HG03175 (cell line): ENCODE results near the gene PSME3IP1.

ENCODE experiments used
- ATAC-seq: cut with Tn5 transposase; IDR thresholded peaks from one replicate; pipeline ENCODE4 v1.9.1; 2021; ENCODE audit warnings: mild to moderate bottlenecking, moderate library complexity; ENCODE audit not compliant: unreplicated experiment

The PSME3IP1 gene

DNA sequence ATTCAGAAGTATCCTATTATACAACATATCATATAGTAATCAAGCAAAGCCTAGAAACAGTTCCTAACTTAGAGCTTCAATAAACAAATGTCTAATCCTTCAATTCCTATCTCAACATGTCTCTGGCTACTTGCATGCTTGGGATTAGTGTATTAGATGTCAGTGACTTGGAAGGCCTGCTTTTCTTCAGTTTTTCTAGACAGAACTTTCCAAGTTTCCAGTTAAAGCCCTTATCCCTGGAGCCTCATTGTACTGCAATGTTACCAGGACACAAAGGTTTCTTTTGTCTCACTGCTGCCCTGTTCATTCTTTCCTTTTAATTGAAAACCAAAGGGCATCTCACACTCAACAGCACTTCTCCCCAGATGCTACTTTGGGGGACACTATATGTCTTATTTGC lies 16.5 kb downstream of the PSME3IP1 start:
- no peak for ATAC-seq

DNA sequence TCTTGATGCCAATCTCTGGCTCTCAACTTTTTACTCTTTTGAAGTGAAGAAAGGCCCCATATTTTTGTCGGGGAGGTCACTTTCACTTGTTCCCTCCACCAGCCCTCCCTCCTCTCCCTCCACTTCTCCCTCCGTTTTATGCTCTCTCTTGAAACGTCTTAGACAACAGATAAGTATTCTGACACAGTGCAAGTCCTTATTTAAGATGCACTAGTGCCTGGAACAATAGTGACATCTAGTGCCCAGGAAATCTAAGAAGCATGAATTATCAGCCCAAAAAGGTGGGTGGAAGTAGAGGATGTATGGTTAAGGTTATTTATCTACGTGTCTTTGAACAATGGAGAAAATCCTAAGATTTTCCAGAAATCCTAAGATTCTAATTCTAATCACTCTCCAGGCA lies 17.9 kb downstream of the PSME3IP1 start:
- ATAC-seq = no peak

DNA sequence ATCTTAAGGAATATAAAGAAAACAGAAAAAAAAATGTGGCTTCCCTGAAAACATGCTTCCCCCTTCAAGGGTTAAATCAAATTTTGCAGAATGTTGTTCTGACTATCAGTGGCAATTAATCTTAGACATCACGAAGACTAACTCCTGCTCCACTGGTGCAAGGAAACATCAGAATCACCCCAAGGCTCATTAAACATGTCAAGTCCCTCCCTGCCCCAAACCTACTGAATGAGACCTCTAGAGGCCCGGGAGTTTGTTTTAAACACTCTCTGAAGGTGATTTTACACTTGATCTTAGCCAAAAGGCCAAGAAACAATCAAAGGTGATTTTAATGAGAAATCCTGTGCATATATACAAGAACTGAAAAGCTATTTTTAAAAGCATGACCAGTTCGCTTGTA lies 18.3 kb downstream of the PSME3IP1 start:
- no peak for ATAC-seq

DNA sequence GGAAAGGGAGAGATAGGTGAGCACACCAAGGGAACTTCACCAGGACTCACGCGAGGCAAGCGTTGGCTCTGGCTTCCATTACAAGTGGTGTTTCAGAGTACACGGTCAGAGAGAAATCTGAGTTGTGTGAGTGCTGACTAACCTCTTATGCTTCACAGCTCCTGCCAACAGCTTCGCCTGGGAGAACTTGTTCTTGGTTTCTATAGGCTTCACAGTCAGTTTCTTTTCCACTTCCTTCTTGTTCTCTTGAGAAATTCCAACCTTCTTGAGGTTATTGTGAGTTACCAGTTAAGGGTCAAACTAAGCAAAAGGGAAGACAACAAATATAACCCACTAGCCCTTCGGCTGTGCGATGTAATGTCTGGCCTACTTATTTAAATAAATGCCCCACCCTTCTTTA lies 18.9 kb downstream of the PSME3IP1 start:
- no peak for ATAC-seq

DNA sequence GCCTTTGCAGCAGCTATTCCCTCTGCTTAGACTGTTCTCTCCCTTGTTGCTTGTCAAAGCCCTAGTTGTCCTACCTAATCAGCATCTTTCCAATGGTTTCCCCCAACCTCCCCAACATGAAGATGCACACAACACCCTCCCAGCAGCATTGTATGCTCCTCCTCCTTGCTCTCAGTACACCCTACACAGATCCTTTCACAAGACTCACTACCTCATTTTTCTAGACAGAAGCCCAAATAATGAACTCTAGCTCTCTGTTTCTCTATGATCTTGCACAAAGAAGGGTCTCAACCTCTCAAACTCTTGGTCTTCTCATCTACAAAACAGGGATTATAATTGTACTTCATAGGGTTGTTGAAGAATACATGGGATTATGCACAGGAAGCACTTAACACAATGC lies 19.4 kb downstream of the PSME3IP1 start:
- no peak for ATAC-seq

DNA sequence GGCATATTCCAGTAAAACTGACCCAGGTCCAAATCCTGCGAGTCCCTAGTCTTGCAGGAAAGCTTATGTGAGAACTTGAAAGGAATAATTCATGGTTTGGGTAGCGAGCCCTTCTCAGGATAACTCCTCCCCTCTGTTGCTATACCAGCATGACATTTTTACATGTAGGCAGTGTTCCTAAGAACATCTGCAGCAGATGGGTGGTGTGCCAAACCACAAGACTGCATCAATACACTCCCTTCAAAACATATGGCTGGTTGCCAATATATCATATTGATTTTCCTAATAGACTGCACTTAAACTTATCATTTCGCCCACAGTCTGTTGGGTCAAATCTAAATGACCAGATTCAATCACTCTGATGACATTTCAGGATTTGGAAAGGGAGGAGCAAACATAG lies 19.9 kb downstream of the PSME3IP1 start:
- no peak for ATAC-seq

DNA sequence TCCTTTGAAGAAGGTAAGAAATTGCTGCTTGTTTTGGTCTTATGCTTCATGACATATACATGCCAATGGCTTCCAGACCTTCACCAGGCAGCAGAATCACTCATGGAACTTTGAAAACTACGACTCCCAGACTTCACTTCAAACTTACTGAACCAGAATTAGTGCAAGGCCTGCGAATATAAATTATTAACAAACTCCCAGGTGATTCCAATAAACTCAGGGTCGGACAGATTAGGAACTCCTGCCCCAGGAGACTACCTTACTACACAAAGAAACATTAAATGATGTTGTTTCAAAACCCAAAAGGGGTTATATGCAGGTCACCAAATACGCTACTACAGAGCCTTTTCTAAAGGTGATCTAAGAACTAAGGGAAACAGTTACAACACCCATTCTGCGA lies 20.4 kb downstream of the PSME3IP1 start:
- ATAC-seq = no peak

DNA sequence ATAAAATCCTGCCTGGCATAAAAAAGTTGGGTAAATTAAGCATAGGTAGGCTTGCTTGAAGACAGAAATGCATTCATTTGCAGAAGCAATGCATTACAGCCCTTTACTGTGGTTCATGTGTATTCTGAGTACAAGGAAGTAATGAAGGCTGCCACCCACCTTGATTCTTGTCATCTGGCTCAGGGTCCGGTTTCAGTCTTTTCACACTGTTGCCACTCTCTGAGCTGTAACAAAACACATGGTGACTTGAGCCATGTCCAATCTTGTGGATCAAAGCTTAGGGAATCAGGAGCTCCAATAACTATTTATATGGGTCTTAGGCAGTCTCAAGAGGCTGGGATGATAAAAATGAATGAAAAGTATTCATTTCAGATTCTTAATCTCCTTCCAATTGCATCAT lies 22.0 kb downstream of the PSME3IP1 start:
- no peak for ATAC-seq

DNA sequence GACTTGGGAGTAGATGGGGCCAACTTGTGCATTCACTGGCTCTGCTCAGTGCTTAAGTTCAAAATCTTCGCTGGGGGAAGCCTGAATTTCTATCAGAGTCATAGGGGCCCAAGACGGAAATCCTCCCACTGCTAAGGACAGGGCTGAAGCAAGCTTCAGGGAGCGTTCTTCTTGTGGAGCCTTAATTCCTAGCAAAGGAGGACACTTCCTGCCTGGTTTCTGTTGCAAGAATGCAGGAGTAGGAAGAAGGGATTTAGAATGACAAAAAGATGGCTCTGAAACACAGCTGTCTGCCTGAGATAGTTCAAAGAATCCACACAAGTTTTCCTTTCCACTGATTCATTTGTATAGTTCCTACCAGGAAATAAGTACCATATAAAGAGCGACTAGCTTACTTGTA lies 26.4 kb downstream of the PSME3IP1 start:
- ATAC-seq = no peak

DNA sequence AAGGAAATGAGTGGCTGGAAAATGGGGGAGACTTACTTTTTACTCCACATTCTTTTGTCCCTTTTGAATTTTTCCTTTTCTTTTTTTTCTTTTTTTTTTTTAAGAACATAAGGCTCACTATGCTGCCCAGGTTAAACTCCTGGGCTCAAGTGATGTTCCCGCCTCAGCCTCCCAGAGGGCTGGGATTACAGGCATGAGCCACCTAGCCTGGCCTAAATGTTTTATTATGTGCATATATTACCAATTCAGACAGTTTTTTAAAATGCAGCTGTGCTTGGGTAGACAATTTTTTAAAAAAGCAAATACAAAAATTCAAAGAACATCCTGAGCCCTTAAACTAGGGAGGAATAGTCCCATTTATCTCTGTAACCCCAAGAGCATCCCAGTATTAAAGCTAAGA lies 28.3 kb downstream of the PSME3IP1 start:
- no peak for ATAC-seq

DNA sequence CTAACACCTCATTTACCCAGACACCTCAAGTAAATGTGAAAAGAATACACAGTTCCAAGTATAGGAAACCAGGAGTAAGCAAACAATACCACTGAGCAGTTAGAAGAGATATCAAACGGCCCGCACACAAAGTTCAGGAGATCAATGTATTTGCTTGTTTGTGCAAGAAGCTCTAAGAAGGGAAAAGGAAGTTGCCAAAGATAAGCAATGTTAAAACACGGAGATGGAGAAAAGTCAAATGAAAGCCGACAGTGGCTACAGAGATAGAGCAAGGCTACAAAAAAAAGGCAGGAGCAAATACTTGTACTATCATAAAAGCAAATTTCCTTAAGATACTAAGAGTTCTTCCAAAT lies 29.5 kb downstream of the PSME3IP1 start:
- no peak for ATAC-seq

DNA sequence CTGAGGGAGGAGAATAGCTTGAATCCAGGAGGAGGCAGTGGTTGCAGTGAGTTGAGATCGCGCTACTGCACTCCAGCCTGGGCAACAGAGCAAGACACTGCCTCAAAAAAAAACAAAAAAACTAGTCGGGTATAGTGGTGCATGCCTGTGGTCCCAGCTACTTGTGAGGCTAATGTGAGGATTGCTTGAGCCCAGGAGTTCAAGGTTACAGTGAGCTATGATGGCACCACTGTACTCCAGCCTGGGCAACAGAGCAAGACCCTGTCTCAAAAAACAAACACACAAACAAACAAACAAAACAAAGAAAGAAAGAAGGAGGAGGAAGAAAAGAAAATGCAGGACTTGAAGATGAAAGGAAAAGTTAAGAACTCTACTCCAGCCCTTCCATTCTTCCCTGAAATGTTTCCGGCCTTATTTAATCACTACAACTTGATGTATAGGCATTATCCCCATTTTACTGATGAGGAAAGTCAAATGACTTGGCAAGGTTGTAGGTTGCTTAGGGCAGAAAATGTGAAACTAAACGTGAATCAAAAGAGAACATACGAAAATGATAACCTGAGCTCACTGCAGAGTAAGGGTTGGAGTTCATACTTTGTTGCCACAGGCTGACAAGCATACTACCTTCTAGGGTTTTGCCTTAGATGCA lies 30.0 kb downstream of the PSME3IP1 start:
- ATAC-seq = no peak

DNA sequence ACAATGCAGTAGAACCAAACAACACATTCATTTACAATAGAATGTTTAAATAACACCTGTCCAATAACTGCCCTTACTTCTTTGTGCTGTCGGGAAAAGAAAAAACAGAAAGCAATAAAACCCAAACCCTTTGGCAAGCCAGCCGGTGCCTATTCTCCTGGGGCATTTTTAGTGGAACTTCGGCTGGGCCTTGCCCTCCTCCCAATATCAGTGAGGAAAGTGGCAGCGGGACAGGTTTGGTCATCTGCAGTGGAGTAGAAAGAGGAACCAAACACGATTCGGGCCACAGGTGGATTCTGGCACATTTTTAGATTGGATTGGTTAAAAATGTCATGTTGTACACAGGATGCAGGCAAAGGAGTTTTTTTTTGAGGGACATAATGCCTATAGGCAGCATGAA lies 32.0 kb downstream of the PSME3IP1 start:
- no peak for ATAC-seq

DNA sequence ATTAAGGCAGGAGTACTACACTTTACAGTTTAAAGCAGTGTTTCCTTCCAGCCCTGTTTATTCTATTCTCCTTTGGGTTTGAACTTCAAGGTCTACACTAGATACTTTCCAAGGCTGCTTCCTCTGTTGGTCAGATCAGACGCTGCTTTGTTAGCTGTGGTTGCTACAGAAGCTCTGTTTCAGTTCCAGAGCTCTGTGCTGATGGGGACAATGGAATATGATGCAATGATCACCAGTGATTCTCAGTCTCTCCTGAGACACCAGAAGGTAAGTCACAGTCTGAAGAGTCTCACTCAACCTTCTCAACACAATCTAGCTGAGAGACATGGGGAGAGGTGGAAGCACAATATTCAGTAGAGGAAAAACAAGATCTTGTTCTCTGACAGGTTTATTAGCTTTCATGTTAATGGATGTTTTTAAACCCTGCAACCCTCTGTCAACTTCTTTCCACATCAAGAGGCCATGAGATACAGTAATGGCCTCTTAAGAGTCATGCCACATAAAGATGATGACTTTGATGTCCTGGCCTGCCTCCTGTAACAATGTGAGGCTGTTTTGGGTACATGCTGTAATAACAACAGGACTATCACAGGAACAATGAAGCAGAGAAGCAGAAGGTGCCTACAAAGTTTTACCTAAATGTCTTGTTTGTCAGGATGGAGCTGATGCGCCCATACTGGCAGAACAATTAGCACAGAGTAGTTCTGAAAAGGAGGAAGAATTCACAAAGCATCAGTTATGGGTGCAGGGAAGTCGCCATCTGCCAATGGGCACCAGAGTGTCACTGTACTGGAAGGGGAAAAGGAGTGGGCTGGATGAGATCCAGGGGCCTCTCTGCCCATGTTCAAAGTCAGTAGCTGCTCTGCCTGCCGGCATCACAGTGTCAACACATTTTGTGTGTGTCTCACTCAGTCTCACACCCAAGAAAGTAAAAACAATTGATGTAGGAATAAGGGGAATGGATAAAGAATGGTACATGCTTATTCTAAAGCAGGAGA lies 33.4 kb downstream of the PSME3IP1 start:
- ATAC-seq = no peak

DNA sequence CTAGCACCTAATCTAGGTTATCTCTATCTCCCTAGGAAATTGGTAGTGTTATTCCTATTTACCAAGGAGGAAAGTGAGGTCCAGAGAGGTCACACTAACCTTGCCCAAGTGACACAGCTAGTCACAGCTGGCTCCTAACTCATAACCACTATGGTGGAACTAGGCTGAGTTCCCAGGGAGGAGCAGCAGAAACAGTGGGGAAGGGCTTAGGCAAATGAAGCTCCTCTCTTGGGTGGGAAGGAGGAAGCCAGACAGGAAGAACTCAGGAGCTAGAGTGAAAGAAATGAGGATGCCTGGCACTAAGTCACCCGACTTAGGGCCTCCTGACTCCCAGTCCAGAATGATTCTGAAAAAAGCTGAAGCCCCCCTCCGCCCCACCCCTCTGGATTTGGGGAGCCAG lies 34.5 kb downstream of the PSME3IP1 start:
- no peak for ATAC-seq

DNA sequence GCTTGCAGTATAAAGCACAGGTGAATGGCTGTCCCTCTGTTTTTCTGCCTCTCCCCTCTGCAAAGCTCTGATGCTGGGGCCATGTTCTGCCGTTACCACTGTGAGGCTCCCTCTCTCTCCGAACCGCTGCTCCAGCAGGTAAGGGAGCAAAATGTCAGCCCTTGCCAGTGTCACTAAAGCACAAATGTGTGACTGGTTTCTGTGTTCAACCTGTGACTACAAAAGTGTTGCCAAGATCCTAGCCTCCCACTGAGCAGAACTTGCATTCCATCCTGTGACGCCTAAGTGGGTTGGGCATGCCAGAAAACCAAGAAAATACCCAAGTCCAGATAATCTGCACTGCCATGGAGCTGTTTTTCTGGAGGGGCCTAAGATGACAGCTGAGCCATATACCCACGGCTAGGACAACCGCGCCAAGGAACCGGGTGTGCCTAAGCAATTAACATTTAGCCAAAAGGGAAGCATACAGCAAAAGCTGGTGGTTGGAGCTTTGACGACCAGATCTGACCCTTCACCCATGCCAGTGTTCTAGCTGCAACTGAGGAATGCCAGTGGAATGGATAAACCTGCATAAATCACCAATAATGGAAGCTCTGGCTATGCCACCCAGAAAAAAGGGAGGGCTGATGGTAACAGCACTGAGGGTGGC lies 35.0 kb downstream of the PSME3IP1 start:
- ATAC-seq = no peak

DNA sequence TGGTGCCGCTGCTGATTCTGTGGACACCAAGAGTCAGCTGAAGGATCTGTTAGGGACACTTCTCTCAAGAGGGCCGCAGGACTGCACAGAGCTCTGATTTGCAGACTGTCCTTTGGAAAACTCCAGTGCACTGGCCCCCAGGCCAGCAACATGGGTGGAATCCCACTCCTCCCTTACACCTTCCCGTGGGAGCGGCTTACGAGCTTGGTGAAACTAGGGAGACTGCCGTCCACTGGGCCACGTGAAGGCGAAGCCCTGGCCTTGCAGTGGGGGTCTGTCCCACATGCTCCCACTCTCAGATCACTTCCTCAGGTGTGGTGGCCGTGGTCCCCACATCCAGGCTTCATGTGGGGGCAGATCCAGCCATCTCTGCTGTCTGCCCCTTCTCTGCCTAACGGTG lies 36.4 kb downstream of the PSME3IP1 start:
- ATAC-seq = no peak

DNA sequence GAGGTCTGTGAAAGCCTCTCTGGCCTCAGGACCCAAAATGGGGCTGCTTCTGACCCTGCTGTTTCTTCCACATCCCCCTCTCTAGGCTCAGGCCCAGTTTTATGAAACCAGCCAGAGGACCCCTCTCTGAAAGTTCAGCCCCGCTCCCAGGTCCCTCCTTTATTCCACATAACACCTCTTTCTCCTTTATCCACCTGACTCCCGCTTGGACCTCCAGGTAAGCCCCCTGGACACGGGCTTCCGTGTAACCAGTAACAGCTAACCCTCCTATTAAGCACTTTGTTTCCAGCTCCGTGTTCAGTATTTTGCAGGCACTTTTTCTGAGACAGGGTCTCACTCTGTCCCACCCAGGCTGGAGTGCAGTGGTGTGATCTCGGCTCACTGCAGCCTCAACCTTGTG lies 37.4 kb downstream of the PSME3IP1 start:
- ATAC-seq = no peak

DNA sequence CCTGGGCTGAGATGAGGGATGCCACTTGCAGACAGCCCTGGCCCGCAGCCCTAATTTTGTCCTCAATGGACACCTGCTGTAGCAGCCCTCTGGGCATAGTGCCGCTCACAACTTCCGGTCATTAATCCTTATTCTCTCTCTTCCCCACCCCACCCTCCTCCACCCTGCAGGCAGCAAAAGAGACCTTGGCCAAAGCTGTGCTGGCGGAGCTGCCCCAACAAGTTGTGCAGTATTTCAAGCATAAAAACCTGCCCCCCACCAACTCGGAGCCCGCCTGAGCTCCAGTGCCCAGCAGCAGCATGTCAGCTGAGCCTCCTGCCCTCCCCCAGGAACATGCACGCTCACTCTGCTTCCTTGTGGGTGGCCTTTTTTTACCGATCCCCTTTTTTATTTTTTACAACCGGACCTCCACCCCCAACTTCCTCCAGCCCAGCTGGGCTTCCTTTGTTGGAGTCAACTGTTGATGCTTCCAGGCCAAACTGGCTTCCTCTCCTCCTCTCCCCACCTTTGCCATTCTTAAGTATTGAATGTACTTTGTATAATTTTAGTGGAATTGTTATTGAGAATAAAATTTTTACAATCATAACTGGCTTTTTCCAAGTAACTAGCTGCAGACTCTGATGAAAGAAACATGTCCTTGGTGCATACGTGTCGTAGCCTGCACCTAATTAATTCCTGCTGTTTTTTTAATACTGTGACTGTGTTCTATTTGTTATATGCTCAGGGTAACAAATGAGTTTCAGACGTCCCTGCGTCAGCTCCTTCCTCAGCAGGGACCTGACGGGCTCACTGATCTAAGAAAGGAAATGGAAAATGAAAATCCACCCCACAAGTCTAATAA lies 38.2 kb downstream of the PSME3IP1 start:
- ATAC-seq = no peak

DNA sequence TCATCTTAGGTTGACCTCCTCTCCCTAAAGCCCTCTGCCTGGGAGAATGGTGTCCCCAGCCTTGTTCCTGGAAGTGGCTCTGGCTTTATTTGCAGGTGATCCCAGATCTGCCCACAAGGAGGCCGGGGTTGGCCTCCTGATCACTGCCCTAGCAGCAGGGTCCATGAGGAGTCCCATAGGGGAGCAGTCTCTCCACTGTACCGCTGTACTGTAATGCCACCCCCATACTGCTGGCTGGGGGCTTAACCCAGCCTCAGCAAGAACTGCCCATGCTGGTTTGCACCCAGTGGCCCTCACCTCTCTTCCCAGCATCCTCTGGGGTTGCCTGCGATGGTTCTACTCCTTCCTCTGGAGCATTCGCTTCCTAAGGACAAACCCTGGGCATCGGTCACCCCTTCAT lies 39.1 kb downstream of the PSME3IP1 start:
- ATAC-seq = no peak

DNA sequence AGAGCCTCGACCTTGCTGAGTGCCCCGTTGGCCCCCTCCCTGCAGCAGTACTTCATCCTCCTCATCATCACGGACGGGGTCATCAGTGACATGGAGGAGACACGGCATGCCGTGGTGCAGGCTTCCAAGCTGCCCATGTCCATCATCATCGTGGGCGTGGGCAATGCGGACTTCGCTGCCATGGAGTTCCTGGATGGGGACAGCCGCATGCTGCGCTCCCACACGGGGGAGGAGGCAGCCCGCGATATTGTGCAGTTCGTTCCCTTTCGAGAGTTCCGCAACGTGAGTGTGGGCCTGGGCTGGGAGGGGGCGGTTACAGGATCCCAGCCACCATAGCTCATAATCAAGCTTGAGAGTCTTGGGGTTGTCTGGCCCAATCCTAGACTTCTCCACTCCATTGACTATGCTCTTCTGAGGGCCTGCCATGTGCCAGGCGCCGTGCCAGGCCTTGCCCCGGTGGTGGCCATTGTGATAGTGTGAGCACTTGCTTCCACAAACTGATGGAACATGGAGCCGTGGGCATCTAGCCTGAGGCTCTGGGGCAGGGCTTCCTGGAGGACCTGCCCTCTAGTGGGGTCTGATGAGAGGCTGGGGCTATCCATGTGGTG lies 39.7 kb downstream of the PSME3IP1 start:
- no peak for ATAC-seq
